Vagina (tissue), 2 donors: ENCODE measurements around the gene TMEM208. TPM values are rescaled to one million over a fixed set of nuclear protein-coding genes. Genes with fewer than 3 reads are reported as not detected.

Experiments used
- DNase-seq, 2 donors: peaks; one replicate each; pipeline ENCODE4 v3.0.0-alpha.2; 2017; ENCODE audit errors: extremely low spot score in 2 of 2
- H3K27ac ChIP-seq: fragments of 200-600 bp; sonication (generic); one replicate; pipeline ENCODE4 v1.5.1; 2019
- H3K27me3 ChIP-seq: fragments of 200-600 bp; sonication (generic); one replicate; pipeline ENCODE4 v1.5.1; 2019
- H3K36me3 ChIP-seq, 2 donors: fragments of 200-600 bp; sonication (generic); one replicate each; pipeline ENCODE4 v1.5.1; 2017 to 2019
- H3K4me1 ChIP-seq: fragments of 200-600 bp; sonication (generic); one replicate; pipeline ENCODE4 v1.5.1; 2019
- H3K4me3 ChIP-seq, 2 donors: fragments of 200-600 bp; sonication (generic); 1 replicate in 1 of 2; 2 replicates in 1 of 2; pipeline ENCODE4 v1.5.1; 2016 to 2019
- H3K9me3 ChIP-seq: fragments of 200-600 bp; sonication (generic); one replicate; pipeline ENCODE4 v1.5.1; 2019
- CTCF ChIP-seq, 3 experiments: fragments of 450-650 bp in 2 of 3; fragments of 200-600 bp in 1 of 3; sonication (generic) in 1 of 3; IDR thresholded peaks; one replicate each; pipeline ENCODE4 v1.5.1; 2017 to 2019; ENCODE audit warnings: antibody characterized with exemption in 3 of 3, mild to moderate bottlenecking in 2 of 3, moderate library complexity in 2 of 3
- POLR2A ChIP-seq, 2 donors: fragments of 450-650 bp; IDR thresholded peaks; one replicate each; pipeline ENCODE4 v1.6.1; 2017; ENCODE audit warnings: antibody characterized with exemption in 2 of 2, mild to moderate bottlenecking in 2 of 2, moderate library complexity in 2 of 2
- POLR2AphosphoS5 ChIP-seq, 2 donors: sonication (generic); formaldehyde crosslinking; IDR thresholded peaks; one replicate each; pipeline ENCODE4 v1.9.0; 2017; ENCODE audit warnings: antibody characterized with exemption in 2 of 2, mild to moderate bottlenecking in 2 of 2, low read depth in 1 of 2; ENCODE audit not compliant: insufficient read depth in 1 of 2
- intact Hi-C: fragments of 100-400 bp; cut with DNase I; formaldehyde crosslinking; loops from one replicate; pipeline ENCODE4 v1.15.1; 2023
- total RNA-seq: library from RNA; depleted of rRNA; stranded (reverse); fragments of >200 nt; gene quantifications from one replicate; pipeline ENCODE4 v1.2.3, GENCODE V29; 2016

The TMEM208 gene
- total RNA-seq, 1 donor from 2014 or later, result 48.9 TPM

GRCh38 chr16:67229906-67230808 is 3.2 kb downstream of the TMEM208 start:
- intact Hi-C loops, result no loop called here
- Histone ChIP-seq H3K27me3 (no peaks in the 10 kb centered on the region), H3K9me3 (no peaks in the 10 kb centered on the region), H3K27ac (no peak overlapping the region), H3K36me3 (peaks cover 0 to 54% of the 10 kb centered on the region in 2 donors), H3K4me1 (peaks cover 21% of the 10 kb centered on the region), H3K4me3 (no peak overlapping the region)
- no peak for TF ChIP-seq POLR2AphosphoS5 (IDR thresholded peaks at IDR 0.05; ENCODE audit: insufficient read depth in 1 of 2, low read depth in 1 of 2)
- DNase-seq, result no peak

- peaks cover 0 to 60% of the 10 kb centered on the region in 2 donors for H3K36me3 ChIP-seq
- DNase-seq, result no peak
- intact Hi-C loops, result no loop called here
Observed at GRCh38 chr16:67230809-67231660, 4.1 kb downstream of the TMEM208 start.

GRCh38 chr16:67233596-67233995 is 6.7 kb downstream of the TMEM208 start:
- H3K27me3 ChIP-seq, result no peaks in the 10 kb centered on the region
- no peak for TF ChIP-seq POLR2A (IDR thresholded peaks at IDR 0.05)
- TF ChIP-seq POLR2AphosphoS5 (IDR thresholded peaks at IDR 0.05; ENCODE audit: insufficient read depth in 1 of 2, low read depth in 1 of 2), result no peak
- TF ChIP-seq CTCF (IDR thresholded peaks at IDR 0.05), result no peak
- intact Hi-C loops, result no loop called here

More at GRCh38 chr16:67230809-67231660, 4.1 kb downstream of the TMEM208 start:
- H3K27ac ChIP-seq, result no peak overlapping the region
- TF ChIP-seq POLR2AphosphoS5 (IDR thresholded peaks at IDR 0.05; ENCODE audit: insufficient read depth in 1 of 2, low read depth in 1 of 2) (no peak), CTCF (IDR thresholded peaks at IDR 0.05) (no peak), POLR2A (IDR thresholded peaks at IDR 0.05) (no peak)
- H3K9me3 ChIP-seq, result no peaks in the 10 kb centered on the region
- no peak overlapping the region for H3K4me3 ChIP-seq
- peaks cover 18% of the 10 kb centered on the region for H3K4me1 ChIP-seq
- no peaks in the 10 kb centered on the region for H3K27me3 ChIP-seq

GRCh38 chr16:67234180-67234597 is 7.3 kb downstream of the TMEM208 start:
- Histone ChIP-seq H3K4me1 (no peaks in the 10 kb centered on the region), H3K9me3 (no peaks in the 10 kb centered on the region), H3K36me3 (peaks cover 0 to 74% of the 10 kb centered on the region in 2 donors), H3K27ac (no peak overlapping the region), H3K4me3 (no peak overlapping the region), H3K27me3 (no peaks in the 10 kb centered on the region)
- intact Hi-C loops, result no loop called here
- TF ChIP-seq POLR2A (IDR thresholded peaks at IDR 0.05) (no peak), CTCF (IDR thresholded peaks at IDR 0.05) (no peak), POLR2AphosphoS5 (IDR thresholded peaks at IDR 0.05; ENCODE audit: insufficient read depth in 1 of 2, low read depth in 1 of 2) (no peak)
- DNase-seq, result no peak

More at GRCh38 chr16:67233596-67233995, 6.7 kb downstream of the TMEM208 start:
- Histone ChIP-seq H3K4me3 (no peak overlapping the region), H3K27ac (no peak overlapping the region), H3K36me3 (peaks cover 0 to 80% of the 10 kb centered on the region in 2 donors), H3K4me1 (peaks cover 1% of the 10 kb centered on the region), H3K9me3 (no peaks in the 10 kb centered on the region)
- no peak for DNase-seq

GRCh38 chr16:67235816-67236562 is 9.1 kb downstream of the TMEM208 start:
- no peak for TF ChIP-seq CTCF (IDR thresholded peaks at IDR 0.05)
- TF ChIP-seq POLR2AphosphoS5 (IDR thresholded peaks at IDR 0.05; ENCODE audit: insufficient read depth in 1 of 2, low read depth in 1 of 2), result no peak
- no peak for TF ChIP-seq POLR2A (IDR thresholded peaks at IDR 0.05)
- no peak for DNase-seq
- intact Hi-C loops, result no loop called here
- H3K4me1 ChIP-seq, result no peaks in the 10 kb centered on the region
- no peak overlapping the region for H3K27ac ChIP-seq
- no peak overlapping the region for H3K4me3 ChIP-seq
- no peaks in the 10 kb centered on the region for H3K27me3 ChIP-seq
- H3K9me3 ChIP-seq, result no peaks in the 10 kb centered on the region
- peaks cover 0 to 56% of the 10 kb centered on the region in 2 donors for H3K36me3 ChIP-seq
